OCI-LY3 (cell line): ENCODE results near the gene CFAP74.

Experiments used
- CTCF ChIP-seq: fragments of 200-600, 300-600 bp; sonication (generic); IDR thresholded peaks from 2 replicates; pipeline ENCODE4 v1.5.1; 2014; ENCODE audit warnings: antibody characterized with exemption, low read length, low read depth
- EZH2phosphoT487 ChIP-seq: fragments of 200-600 bp; shearing (Covaris generic); IDR thresholded peaks from 2 replicates; pipeline ENCODE4 v1.6.1; 2018; ENCODE audit warnings: antibody characterized with exemption, mixed run types, low read depth

GRCh38 chr1:1898246-1898933, 105.2 kb downstream of the CFAP74 start:
- no peak for TF ChIP-seq CTCF
- TF ChIP-seq EZH2phosphoT487, result no peak
